Ureter (tissue), 1 donor: ENCODE results near the gene NUP214. TPM values are rescaled to one million over a fixed set of nuclear protein-coding genes. Genes with fewer than 3 reads are reported as not detected.
A peak's percentile ranks its signal among the peaks of the same experiment; 100 is the strongest.
"Not testable (repeated sequence)": the region's sequence is repeated elsewhere in the genome, so short reads cannot be mapped to it uniquely, and the experiment has no call there.

Source experiments
- DNase-seq: peaks from one replicate; pipeline ENCODE4 v3.0.0-alpha.2; 2020; ENCODE audit warnings: low spot score
- total RNA-seq: library from RNA; stranded (reverse); gene quantifications from one replicate; pipeline ENCODE4 v1.2.4, GENCODE V29; 2023
- donor health status: DM: yes; HTN: yes; CAD: no.

Gene NUP214
- total RNA-seq, 1 donor from 2014 or later, result 83.3 TPM

DNA sequence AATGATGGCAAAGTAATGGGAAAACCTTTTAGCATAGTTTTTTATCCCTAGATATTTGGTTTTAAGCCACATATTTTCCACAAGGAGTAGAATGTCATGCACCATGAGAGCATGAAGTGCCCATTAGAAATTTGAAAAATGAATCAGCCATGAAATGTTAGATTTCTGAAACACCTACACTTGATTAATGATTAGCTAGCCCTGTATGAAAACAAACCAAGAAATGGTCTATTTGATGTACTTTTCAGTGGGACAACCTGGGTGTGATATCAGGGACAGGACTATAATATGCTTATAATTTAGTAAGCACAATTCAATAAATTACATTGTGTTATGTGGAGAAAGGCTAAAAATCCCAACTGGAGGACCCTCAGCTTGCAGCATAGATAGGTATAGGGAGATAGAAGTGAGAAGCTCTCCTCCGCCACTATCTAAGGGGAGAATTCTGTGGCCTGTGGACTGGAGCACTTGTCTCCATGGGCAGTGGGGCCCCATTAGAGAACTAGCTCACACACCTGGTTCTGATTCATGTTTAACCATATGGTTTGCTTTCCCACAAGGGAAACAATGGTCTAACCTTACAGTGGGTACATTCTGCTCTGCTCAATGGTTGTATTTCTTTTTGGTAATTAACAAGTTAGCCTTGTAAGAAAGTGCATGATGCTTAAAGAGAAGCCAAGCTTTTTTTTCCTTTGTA is 35.2 kb downstream of the NUP214 start:
- no peak for DNase-seq

DNA sequence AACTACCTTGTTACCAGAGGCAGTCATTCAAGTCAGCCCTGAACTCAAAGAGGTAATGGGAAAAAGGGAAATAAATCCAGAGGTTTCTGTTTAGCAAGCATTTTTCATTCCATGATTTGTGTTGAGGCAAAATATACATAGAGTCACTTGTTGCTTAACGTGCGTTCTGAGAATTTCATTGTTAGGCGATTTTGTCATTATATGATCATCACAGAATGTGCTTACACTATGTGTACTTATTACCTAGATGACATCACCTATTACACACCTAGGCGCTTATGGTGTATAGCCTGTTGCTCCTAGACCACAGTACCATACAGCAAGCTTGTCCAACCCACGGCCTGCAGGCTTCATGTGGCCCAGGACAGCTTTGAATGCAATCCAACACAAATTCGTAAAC is 36.2 kb downstream of the NUP214 start:
- DNase-seq, result no peak

DNA sequence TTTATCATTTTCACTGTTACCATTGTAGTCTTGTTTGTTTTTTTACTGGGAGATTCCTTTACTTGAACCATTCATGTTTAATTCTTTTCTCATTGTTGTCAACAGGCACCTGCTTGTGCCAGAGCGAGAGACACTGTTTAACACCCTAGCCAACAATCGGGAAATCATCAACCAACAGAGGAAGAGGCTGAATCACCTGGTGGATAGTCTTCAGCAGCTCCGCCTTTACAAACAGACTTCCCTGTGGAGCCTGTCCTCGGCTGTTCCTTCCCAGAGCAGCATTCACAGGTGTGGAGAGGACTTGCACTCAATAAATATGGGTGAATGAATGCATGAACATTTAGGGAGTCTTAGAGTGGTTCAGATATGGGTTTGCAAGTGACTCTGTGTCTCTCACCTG is 37.5 kb downstream of the NUP214 start:
- no peak for DNase-seq

DNA sequence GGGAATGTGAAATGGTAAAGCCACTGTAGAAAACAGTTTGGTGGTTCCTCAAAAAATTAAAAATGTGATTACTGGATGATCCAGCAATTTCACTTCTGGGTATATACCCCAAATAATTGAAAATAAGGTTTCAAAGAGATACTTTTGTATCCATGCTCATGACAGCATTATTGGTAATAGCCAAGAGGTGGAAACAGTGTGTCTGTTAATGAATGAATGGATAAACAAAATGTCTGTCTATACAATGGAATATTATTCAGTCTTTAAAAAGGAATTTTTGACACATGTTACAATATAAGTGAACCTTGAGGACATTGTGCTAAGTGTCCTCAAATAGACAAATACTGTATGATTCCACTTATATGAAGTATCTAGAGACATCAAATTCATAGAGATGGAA is 40.1 kb downstream of the NUP214 start:
- DNase-seq, result no peak

DNA sequence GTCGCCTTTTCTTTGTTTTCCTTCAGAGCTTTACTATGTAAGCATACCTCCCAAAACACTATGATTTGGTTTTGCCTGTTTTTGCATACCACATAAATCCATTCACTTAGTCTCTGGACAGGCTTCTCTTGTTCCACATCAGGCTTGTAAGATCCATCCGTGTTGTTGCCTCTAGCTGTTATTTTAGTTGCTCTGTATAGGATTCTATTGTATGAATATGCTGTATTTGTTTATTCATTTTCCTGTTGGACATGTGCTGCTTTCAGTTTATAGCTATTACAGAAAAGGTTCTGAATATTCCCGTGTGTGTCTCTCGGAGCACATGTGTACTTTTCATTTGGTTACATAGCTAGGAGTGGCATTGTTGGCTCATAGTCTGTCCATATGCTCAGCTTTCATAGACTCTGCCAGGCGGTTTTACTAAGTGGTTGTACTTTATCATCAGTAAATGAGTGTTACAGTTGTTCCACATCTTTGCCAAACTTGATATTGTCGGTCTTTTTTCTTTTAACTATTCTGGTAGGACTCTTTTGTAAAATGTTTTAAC is 41.8 kb downstream of the NUP214 start:
- DNase-seq, result no peak

DNA sequence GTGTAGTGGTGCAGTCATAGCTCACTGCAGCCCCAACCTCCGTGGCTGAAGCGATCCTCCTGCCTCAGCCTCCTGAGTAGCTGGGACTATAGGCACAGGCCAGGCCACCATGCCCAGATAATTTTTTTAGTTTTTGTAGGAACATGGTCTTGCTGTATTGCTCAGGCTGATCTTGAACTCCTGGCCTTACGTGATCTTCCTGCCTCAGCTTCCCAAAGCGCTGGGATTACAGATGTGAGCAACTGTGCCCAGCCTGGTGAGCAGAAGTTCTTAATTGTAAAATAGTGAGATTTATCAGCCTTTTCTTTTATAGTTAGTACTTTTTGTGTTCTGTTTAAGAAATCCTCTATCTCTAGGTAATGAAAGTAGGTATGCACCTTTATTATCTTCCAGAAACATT is 42.5 kb downstream of the NUP214 start:
- no peak for DNase-seq

DNA sequence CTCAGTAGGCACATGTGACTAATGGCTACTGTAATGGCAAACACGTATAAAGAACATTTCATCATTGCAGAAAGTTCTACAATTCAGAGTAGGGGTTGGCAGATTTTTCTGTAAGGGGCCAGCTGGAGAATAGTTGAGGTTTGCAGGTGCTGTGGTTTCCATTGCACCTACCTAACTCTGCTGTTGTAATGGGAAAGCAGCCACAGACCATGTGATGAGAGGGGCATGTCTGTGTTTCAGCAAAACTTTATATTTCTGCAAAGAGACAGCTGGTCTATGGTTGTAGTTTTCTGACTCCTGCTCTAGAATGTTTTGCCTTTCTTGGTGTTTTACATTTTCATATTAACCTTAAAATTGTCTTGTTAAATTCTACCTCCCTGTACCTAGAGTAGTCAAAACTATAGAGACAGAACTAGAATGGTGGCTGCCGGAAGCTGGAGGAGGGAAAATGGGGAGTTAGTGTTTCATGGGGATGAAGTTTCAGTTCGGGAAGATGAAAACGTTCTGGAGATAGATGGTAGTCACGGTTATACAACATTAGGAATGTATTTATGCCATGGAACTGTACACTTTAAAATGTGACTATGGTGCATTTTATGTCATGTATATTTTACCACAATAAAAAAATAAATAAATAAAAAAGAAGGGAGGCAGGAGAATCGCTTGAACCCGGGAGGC is 44.3 kb downstream of the NUP214 start:
- DNase-seq, result no peak

DNA sequence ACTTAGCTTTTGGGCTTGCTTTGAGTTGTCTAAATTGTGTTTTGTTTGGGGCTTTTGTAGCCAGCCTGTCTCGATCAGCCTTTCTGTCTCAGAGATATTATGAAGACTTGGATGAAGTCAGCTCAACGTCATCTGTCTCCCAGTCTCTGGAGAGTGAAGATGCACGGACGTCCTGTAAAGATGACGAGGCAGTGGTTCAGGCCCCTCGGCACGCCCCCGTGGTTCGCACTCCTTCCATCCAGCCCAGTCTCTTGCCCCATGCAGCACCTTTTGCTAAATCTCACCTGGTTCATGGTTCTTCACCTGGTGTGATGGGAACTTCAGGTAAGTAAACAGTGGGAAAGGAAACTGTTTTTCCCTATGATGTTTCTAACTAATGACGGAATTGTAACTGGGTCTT is 48.6 kb downstream of the NUP214 start:
- no peak for DNase-seq

DNA sequence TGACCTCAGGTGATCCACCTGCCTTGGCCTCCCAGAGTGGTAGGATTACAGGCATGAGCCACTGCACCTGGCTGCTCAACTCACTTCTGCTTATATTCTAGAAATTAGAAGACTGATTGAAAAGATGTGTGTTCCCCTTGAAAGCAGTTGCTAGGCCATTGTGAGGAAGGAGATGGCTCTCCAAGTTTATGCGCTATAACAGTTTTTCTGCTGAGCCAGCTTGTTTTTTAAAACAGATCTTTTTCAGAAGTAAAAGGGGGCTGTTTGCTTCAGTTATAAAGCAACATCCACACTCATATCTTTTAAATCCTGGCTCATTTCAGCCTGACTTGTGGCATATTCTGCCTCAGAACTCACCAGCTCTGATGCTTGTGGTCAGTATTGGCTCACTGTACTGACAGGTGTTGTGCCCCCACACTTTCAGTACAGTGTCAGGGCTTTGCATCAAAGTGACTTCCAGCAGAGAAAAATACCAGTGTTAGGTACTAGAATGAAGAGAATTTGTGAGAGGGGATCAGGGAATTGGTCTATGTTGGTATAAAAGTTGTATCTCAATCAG is 49.4 kb downstream of the NUP214 start:
- DNase-seq, result no peak

DNA sequence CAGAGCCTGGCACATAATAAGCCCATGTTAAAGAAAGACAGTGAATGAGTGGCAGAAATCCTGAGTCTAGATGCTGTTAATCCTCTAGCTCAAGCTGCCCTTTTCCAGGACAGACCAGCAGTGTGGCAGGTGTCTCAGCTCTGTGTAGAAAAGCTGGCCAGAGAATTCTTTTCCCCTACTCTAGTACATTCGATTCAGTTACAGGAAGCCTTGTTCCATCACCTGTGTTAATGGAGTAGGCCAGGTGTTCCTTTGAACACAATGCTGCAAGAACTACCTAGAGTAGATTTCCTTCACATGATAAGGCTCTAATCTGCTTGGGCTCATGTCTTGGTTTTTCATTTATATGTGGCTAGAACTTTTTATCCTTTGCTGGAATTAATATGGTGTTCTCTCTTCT is 52.5 kb downstream of the NUP214 start:
- no peak for DNase-seq

DNA sequence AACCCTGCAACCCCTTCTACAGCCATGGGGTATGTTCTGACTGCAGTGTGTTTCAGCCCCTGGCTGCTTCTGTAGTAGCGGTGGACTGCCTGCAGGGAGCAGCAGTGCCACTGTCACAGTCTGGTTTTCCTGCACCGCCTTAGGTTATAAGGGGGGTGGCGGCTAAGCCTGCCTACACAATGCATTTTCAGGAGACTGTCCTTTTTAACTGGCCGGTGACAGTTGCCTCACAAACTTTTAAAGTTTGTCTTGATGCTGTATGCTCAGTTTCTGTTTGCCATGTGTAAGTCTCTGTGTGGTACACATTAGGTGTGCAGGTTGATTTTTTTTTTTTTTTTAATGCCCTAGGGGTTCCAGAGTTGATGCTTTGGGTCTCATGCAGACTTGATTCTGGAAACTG is 53.0 kb downstream of the NUP214 start:
- peak; percentile 51 for DNase-seq

DNA sequence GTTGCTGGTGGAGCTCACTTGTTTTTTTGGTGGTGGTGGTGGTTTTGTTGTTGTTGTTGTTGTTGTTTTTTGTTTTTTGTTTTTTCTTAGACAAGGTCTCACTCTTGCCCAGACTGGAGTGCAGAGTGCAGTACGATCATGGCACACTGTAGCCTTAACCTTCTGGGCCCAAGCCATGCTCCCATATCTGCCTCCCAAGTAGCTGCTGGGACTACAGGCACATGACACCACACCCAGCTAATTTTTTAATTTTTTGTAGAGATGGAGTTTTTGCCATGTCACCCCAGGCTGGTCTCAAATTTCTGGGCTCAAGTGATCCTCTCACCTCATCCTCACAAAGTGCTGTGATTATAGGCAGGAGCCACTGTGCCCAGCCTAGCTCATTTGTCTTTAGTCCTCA is 53.5 kb downstream of the NUP214 start:
- no peak for DNase-seq

DNA sequence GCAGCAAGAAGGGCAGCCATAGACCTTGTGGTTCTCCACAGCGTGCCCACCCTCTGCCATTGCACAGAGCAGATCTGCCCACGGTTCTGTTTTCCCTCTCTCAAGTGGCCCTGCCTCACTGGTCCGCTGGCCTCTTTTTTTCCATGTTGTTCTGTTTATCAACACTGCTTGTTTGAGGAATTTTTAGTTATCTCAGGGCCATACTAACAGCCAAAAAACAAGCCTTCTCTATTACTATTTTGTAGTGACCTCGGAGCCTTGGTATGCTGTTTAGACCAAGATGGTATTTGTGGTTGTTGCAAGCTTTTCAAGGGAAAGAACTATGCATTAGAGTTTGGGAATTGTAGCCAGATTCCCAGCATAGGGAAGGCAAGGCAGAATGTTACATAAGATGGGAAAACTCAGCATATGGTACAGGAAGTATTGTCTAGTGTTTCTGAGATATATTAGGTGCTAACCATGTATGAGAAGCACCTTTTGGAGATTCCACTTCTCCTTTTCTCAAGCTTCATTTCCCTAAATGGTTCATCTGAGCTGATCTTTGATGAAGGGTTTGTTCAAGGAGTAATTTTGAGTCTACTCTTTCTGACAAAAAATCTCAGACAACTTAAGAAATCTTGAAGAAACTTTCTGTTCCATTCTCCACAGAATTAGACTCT is 54.3 kb downstream of the NUP214 start:
- no peak for DNase-seq

DNA sequence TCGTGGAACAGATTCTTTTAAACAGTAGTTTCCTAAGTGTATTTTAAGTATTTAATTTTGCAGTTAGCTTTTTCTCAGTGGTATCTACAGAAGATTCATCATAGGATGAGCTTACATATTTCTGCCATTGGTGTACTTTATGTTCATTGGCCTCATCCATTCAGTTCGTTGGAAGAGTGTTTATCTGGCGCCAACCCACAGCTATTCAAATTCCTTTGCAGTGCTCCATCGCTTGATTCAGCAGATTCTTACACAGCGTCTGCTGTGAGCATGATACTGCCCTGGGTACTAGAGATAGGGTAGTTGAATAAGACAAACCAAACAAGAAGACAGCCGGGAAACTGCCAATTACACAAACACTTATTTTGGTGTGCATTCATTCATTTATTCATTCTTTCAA is 55.1 kb downstream of the NUP214 start:
- no peak for DNase-seq

DNA sequence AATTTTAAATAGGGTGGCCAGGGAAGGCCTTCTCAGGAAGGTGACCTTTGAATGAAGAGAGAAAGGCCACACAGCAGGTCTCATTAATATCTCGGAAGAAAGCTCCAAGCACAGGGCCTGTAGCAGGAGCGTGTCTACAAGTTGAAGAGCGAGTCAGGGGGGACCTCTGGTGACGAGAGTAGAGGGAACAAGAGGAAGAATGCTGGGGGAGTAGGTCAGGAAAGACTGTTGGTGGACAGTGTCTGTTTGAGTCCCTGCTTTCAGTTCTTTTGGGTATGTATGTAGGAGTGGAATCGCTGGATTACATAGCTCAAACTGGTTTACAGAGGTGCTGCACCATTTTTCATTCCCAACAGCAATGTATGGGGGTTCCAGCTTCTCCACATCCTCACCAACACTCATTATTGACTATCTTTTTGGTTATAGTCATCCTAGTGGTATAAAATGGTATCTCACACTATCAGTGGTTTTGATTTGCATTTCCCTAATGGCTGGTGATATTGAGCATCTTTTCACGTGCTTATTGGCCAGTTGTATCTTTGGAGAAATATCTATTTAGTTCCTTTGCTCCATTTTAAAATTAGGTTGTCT is 55.8 kb downstream of the NUP214 start:
- DNase-seq, result no peak

DNA sequence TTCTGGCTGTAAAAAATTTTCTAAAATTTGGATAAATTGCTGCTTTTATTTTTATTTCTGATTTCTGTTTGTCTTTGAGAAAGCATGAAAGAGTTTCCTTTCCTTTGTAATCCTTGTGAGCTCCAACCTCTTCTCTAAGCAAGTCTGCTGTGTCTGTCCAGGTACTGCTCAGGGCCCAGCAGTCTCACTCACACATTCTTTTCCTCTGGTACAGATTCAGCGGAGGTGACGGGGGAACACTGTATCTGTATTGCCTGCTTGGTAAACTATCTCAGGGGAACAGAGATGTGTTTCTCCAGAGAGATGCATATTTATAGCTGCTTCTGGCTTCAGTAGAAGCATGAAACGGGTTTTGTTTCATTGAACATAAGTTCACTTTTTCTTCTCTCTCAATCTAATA is 60.5 kb downstream of the NUP214 start:
- no peak for DNase-seq

DNA sequence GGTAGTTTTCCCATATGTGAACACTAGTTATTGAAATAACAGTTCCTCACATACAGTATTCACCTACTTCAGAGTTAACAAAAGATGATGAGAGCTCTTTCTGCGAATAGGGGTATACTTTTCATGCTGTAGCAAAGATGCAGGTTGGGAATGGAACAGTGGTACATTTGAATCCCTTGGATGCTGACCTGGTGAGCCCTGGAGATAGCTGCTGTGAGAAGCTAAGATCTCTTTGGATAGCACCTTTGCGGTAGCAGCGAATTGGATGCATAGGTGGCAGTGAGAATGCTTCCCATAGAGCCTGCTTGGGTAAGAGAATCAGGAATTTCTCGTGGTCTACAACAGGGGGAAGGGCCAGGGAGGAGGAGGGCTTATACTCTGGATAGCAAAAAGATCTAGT is 61.2 kb downstream of the NUP214 start:
- no peak for DNase-seq

DNA sequence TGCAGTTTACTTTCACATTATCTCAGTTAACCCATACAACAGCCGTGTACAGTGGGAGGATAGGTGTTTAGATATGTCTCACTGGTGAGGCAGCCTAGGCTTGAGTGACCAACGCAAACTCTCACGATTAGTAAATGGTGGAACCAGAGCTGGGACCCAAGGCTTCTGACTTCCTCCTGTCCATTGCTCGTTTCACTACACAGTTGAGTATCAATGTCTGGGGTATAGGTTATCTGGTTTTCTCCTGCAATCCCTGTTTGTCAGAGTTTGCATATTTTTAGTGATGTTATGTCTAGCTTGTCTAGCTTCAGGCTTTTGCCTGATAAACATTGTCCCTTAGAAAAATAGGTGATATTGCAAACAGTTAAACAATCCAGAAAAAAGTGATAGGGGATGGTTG is 62.6 kb downstream of the NUP214 start:
- DNase-seq, result no peak

DNA sequence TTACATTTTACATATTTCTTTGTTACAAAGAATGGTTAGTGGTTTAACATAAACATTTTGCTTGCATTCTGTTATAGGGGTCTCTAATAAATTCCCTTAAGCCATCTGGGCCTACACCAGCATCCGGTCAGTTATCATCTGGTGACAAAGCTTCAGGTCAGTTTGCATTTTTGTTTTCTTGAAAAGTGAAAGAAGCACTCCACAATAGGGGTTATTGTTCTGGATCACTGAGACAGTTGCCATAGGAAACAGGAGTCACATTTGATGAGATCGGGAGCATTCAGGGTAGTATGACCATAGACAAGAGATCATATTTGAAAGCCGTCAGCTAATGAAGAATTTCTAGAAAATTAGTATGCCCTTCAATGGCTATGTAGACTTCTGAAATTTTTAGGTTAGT is 63.6 kb downstream of the NUP214 start:
- no peak for DNase-seq

DNA sequence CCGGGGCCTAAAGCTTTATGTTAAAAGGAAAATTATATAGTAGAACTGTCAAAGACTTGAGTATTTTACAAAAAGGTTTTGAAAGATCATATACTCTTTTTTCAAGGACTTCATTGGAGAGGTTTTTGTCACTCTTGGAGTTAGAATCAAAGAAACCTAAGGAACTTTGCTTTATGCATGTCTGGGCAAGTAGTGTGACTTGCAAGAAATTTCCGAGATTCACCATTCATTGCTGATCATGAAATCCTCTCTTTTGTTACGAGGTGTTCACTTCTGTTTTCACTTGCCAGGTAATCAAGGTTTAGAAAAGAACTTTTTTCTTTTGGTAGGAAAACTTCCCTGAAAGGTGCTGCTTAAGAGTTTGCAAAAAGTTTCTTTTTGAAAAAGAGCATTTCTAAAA is 64.8 kb downstream of the NUP214 start:
- DNase-seq, result no peak

DNA sequence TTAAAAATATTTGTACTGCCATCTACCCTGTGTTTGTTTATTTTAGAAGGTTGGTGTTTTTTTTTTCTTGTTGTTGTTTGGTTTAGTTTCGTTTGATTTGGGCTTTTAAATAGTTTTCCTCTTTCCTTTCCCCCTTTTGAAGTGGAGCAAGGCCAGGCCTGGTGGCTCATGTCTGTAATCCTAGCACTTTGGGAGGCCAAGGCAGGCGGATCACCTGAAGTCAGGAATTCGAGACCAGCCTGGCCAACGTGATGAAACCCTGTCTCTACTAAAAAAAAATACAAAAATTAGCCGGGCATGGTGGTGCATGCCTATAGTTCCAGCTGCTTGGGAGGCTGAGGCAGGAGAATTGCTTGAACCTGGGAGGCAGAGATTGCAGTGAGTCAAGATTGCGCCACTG is 65.6 kb downstream of the NUP214 start:
- DNase-seq, result not testable (repeated sequence)

DNA sequence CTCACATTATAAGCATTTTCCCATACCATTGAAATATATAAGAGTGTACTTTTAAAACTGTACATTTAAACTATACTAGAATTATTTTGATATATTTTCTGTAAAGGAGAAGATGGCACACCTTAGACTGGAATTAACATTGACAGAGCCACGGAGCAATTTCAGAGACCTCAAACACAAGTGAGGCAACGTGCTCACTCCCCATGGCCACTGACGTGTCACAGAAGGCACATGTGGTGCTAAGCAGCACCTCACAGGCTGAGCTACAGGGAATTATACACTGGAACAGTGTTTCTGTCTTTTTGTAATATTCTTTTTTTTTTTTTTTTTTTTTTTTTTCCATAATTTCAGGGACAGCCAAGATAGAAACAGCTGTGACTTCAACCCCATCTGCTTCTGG is 66.5 kb downstream of the NUP214 start:
- no peak for DNase-seq
